Effector memory CD8-positive, alpha-beta T cell (primary cell): ENCODE results near the gene ABCB8.
A peak's percentile ranks its signal among the peaks of the same experiment; 100 is the strongest.
"Not testable (repeated sequence)": the region's sequence is repeated elsewhere in the genome, so short reads cannot be mapped to it uniquely, and the experiment has no call there.

Experiments
- ATAC-seq: fragments of 150-1000 bp; cut with Tn5 transposase; replicated peaks from 2 replicates; pipeline ENCODE4 v1.10.0; 2021; ENCODE audit warnings: mild to moderate bottlenecking, moderate library complexity
- DNase-seq, 3 experiments: peaks; one replicate each; pipeline ENCODE4 v3.0.0; 2021
- H3K27ac Mint-ChIP-seq, 2 donors: one replicate each; pipeline ENCODE4 v1.8.0; 2022; ENCODE audit warnings: mild to moderate bottlenecking in 2 of 2, mixed read lengths in 2 of 2, moderate library complexity in 2 of 2
- H3K27me3 Mint-ChIP-seq, 2 donors: one replicate each; pipeline ENCODE4 v1.8.0; 2022; ENCODE audit warnings: mixed read lengths in 2 of 2
- H3K36me3 Mint-ChIP-seq: one replicate; pipeline ENCODE4 v1.8.0; 2022; ENCODE audit warnings: mild to moderate bottlenecking, moderate library complexity, mixed read lengths; ENCODE audit not compliant: insufficient read depth
- H3K4me1 Mint-ChIP-seq, 2 donors: one replicate each; pipeline ENCODE4 v1.8.0; 2022; ENCODE audit warnings: low read depth in 2 of 2, mixed read lengths in 2 of 2
- H3K4me3 Mint-ChIP-seq, 2 donors: one replicate each; pipeline ENCODE4 v1.8.0; 2022; ENCODE audit warnings: mild to moderate bottlenecking in 2 of 2, mixed read lengths in 2 of 2, moderate library complexity in 2 of 2
- H3K9me3 Mint-ChIP-seq, 2 donors: one replicate each; pipeline ENCODE4 v1.8.0; 2022; ENCODE audit warnings: mixed read lengths in 2 of 2

ABCB8 gene

GRCh38 chr7:151023232-151023631 lies 5.0 kb upstream of the ABCB8 start:
- no peak overlapping the region for H3K27ac Mint-ChIP-seq
- peaks cover 8% of the 10 kb centered on the region for H3K36me3 Mint-ChIP-seq
- no peaks in the 10 kb centered on the region for H3K9me3 Mint-ChIP-seq
- H3K4me1 Mint-ChIP-seq: peaks cover 15 to 17% of the 10 kb centered on the region in 2 donors
- DNase-seq: no peak
- no peak overlapping the region for H3K4me3 Mint-ChIP-seq
- no peak for ATAC-seq
- peaks cover 40 to 52% of the 10 kb centered on the region in 2 donors for H3K27me3 Mint-ChIP-seq

GRCh38 chr7:151024435-151025056 lies 3.7 kb upstream of the ABCB8 start, which contains the start of gene ATG9B:
ATG9B (minus strand) TSS chr7:151024494; CDS start chr7:151024423, 71 bp downstream.
- peaks cover 16% of the 10 kb centered on the region for H3K36me3 Mint-ChIP-seq

DNA sequence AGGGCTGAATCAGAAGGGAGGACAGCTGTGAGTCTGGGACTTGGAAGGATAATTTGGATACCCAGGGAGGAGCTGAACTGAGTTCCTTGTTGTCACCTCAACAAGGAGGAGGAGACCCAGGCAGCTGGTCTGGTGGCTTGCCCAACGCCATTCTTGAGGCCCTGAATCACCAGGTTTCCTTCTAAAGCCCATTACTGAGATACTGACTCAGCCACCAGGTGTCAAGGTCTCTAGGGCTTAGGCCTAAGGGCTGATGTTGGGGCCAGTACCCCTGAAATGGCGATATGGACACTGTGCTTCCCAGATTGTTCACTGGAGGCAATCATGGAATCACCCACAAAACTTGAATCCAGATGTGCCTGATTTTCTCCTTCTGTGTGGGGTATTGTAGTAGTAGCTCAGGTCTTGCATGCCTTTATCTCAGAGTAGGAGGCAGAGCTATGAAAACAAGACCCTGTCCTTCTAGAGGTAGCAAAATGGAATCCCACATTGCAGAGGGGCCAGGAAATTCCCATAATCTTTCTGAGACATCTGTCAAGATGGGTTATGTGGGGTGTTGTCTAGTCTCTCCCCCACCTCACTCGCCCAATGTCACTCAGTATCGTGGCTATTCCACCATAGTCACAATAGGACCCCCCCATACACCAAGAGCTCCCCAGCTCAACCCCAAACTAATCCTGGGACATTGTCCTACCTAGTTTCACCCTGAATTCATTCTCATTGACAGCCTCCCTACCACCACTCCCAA lies 2.2 kb upstream of the ABCB8 start:
- H3K27ac Mint-ChIP-seq: peak overlapping the region; percentile 10 to 100
- H3K9me3 Mint-ChIP-seq: no peaks in the 10 kb centered on the region
- DNase-seq (no peak), ATAC-seq (no peak)
- H3K27me3 Mint-ChIP-seq: peaks cover 15 to 23% of the 10 kb centered on the region in 2 donors
- H3K4me1 Mint-ChIP-seq: peaks cover 16 to 17% of the 10 kb centered on the region in 2 donors
- no peak overlapping the region for H3K4me3 Mint-ChIP-seq
- H3K36me3 Mint-ChIP-seq: peaks cover 20% of the 10 kb centered on the region

More at GRCh38 chr7:151024435-151025056, 3.7 kb upstream of the ABCB8 start, which contains the start of gene ATG9B:
- peak within 1 kb of the TSS in 1 of 2 donors; percentile 66 for H3K27ac Mint-ChIP-seq
- peaks cover 13 to 16% of the 10 kb centered on the region in 2 donors for H3K4me1 Mint-ChIP-seq
- peaks cover 31 to 39% of the 10 kb centered on the region in 2 donors for H3K27me3 Mint-ChIP-seq
- ATAC-seq (no peak), DNase-seq (no peak)
- no peak within 1 kb of the TSS for H3K4me3 Mint-ChIP-seq
- H3K9me3 Mint-ChIP-seq: no peaks in the 10 kb centered on the region

GRCh38 chr7:151026771-151027727 lies 1.2 kb upstream of the ABCB8 start:
- ATAC-seq, DNase-seq, H3K9me3 Mint-ChIP-seq: not testable (repeated sequence)
- Mint-ChIP-seq H3K27ac (peak overlapping the region; percentile 99 to 100), H3K27me3 (peaks cover 7 to 14% of the 10 kb centered on the region in 2 donors), H3K4me3 (peak overlapping the region; percentile 85 to 93), H3K4me1 (peaks cover 17 to 23% of the 10 kb centered on the region in 2 donors), H3K36me3 (peaks cover 20% of the 10 kb centered on the region)

DNA sequence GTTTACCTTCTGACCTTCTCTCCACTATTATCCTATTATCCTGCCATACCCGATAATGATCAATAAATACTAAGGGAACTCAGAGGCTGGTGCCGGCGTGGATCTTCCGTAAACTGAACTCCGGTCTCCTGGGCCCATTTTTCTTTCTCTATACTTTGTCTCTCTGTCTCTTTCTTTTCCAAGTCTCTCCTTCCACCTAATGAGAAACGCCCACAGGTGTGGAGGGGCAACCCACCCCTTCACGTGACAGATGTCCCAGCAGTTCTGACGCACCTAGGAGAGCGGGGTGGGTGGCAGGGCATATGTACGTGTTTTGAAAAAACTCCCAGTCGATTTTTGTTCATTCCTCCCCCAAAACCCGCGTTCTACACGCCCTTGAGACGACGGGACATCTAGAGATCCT lies 521 bp upstream of the ABCB8 start:
- Mint-ChIP-seq H3K36me3 (peaks cover 20% of the 10 kb centered on the region), H3K4me1 (peaks cover 17 to 23% of the 10 kb centered on the region in 2 donors), H3K27ac (peak overlapping the region; percentile 99 to 100), H3K4me3 (peak overlapping the region; percentile 85 to 93)
- DNase-seq, H3K9me3 Mint-ChIP-seq, H3K27me3 Mint-ChIP-seq: not testable (repeated sequence)
- ATAC-seq: peak; percentile 22

- Mint-ChIP-seq H3K27me3 (no peaks in the 10 kb centered on the region), H3K9me3 (no peaks in the 10 kb centered on the region), H3K4me3 (peak overlapping the region; percentile 85 to 93), H3K4me1 (peaks cover 17 to 23% of the 10 kb centered on the region in 2 donors), H3K27ac (peak overlapping the region; percentile 99 to 100), H3K36me3 (peaks cover 23% of the 10 kb centered on the region)
- ATAC-seq (no peak), DNase-seq (no peak)
Observed at GRCh38 chr7:151028948-151029501, 775 bp downstream of the ABCB8 start.

- H3K9me3 Mint-ChIP-seq: no peaks in the 10 kb centered on the region
- no peak overlapping the region for H3K4me3 Mint-ChIP-seq
- peaks cover 23% of the 10 kb centered on the region for H3K36me3 Mint-ChIP-seq
- no peak for ATAC-seq
- H3K27me3 Mint-ChIP-seq: no peaks in the 10 kb centered on the region
- no peak for DNase-seq
- H3K4me1 Mint-ChIP-seq: peaks cover 17 to 23% of the 10 kb centered on the region in 2 donors
- no peak overlapping the region for H3K27ac Mint-ChIP-seq
Observed at GRCh38 chr7:151031011-151031410, 2.8 kb downstream of the ABCB8 start.

DNA sequence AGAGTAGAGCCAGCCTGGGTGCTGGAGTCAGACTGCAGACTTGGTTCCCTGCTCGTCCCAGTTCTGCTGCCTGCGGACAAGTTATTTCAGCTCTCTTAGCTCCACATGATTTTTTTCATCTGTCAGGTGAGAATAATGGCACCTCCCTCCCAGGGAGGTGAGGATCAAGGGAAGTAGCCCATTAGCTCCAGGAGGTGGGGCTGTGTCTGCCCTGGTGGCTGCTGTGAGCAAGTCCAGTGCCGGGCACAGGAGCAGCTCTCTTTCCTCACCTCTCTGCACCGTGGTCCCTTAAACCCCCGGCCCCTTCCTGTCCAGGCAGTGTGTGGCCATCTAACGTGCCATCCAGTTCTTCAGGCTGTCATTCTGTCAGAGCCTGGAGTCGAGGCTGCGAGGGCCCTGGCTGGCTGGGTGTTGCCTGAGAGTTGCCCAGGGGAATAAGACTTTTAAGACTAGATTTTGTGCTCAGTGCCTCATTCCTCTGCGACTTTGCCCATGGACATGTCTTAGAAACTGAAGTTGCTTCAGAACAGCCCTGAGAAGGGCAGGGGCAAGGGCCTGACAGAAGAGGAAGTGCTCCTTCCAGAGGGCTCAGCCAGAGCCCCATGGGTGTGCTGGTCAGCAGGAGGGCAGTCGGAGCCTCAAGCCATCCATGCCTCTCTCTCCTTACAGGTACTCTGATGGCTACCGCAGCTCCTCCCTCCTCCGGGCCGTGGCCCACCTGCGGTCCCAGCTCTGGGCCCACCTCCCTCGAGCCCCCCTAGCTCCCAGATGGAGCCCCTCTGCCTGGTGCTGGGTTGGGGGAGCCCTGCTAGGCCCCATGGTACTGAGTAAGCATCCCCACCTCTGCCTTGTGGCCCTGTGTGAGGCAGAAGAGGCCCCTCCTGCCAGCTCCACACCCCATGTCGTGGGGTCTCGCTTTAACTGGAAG lies 5.0 kb downstream of the ABCB8 start:
- H3K4me3 Mint-ChIP-seq: no peak overlapping the region
- no peaks in the 10 kb centered on the region for H3K27me3 Mint-ChIP-seq
- no peak for ATAC-seq
- H3K9me3 Mint-ChIP-seq: no peaks in the 10 kb centered on the region
- DNase-seq: no peak
- peaks cover 19% of the 10 kb centered on the region for H3K36me3 Mint-ChIP-seq
- no peak overlapping the region for H3K27ac Mint-ChIP-seq
- peaks cover 10 to 17% of the 10 kb centered on the region in 2 donors for H3K4me1 Mint-ChIP-seq

DNA sequence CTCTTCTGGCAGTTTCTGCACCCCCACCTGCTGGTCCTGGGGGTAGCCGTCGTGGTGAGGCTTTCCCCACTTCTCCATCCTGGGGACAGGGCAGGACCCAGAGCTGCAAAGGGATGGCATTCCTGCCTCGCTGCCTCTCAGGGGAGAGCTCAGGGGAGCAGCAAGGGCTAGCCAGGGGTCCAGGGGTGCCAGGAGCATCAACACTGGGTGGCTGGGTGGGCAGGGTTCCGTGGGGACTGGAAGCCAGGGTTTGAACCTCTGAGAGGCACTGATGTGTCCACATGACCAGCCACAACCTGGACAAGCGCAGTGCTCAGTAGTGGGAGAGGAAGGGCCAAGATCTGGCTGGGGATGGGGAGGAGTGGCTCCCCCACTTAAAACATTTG lies 5.6 kb downstream of the ABCB8 start:
- no peak overlapping the region for H3K4me3 Mint-ChIP-seq
- no peaks in the 10 kb centered on the region for H3K27me3 Mint-ChIP-seq
- no peak overlapping the region for H3K27ac Mint-ChIP-seq
- peaks cover 12% of the 10 kb centered on the region for H3K36me3 Mint-ChIP-seq
- DNase-seq: no peak
- peaks cover 6 to 13% of the 10 kb centered on the region in 2 donors for H3K4me1 Mint-ChIP-seq
- ATAC-seq: no peak
- H3K9me3 Mint-ChIP-seq: no peaks in the 10 kb centered on the region

DNA sequence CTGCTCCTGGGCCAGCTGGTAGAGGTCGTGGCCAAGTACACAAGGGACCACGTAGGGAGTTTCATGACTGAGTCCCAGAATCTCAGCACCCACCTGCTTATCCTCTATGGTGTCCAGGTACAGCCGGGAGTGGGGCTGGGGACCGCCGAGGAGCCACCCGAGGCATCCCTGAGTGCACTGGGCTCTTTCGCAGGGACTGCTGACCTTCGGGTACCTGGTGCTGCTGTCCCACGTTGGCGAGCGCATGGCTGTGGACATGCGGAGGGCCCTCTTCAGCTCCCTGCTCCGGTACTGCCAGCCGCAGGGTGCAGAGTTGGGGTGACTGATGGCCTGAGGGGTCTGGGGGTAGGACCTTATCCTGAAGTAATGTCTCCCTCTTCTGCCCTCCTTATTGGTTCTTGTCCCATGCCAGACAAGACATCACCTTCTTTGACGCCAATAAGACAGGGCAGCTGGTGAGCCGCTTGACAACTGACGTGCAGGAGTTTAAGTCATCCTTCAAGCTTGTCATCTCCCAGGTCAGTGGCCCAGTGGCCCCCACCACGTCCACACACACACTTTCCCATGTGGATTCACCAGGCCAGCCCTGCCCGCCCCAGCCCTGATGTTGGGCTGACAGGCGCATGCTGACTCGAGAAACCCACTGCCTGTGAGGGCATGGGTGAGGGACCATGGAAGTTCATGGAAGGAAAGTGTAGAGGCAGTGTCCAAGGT lies 6.2 kb downstream of the ABCB8 start:
- H3K27ac Mint-ChIP-seq: no peak overlapping the region
- H3K9me3 Mint-ChIP-seq: no peaks in the 10 kb centered on the region
- H3K4me3 Mint-ChIP-seq: no peak overlapping the region
- ATAC-seq (no peak), DNase-seq (no peak)
- no peaks in the 10 kb centered on the region for H3K27me3 Mint-ChIP-seq
- peaks cover 7 to 15% of the 10 kb centered on the region in 2 donors for H3K4me1 Mint-ChIP-seq
- H3K36me3 Mint-ChIP-seq: peaks cover 8% of the 10 kb centered on the region

DNA sequence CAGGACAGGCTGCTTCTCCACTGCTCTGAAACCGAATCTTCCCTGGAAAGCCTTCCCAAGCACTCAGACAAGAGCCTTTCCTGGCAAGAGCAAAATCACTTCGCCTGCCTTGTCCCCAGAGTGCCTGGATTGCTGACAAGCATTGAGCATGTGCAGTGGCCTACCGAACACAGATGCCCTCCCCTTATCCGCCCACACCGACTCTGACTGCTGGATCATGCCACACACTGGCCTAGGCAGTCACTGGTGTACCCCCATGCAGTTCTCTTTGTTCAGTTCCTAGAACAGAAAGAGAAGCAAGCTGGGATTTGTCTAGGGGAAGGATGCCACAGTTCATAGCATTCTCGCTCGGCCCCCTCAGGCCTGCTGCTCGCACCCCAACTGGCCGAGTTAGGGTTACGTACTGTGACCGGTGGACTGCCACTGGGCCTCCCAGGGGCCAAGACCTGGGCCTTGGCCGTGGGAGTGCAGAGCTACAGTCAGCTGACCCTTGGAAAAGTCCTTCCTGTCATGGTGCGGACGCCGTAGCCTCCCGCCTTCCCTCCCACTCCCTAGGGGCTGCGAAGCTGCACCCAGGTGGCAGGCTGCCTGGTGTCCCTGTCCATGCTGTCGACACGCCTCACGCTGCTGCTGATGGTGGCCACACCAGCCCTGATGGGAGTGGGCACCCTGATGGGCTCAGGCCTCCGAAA lies 6.9 kb downstream of the ABCB8 start:
- peak overlapping the region in 1 of 2 donors; percentile 66 for H3K27ac Mint-ChIP-seq

More for the DNA sequence above, 6.9 kb downstream of the ABCB8 start:
- ATAC-seq: no peak
- no peak overlapping the region for H3K4me3 Mint-ChIP-seq
- H3K27me3 Mint-ChIP-seq: no peaks in the 10 kb centered on the region
- peaks cover 2% of the 10 kb centered on the region for H3K36me3 Mint-ChIP-seq
- H3K9me3 Mint-ChIP-seq: no peaks in the 10 kb centered on the region
- DNase-seq: no peak
- peaks cover 9 to 15% of the 10 kb centered on the region in 2 donors for H3K4me1 Mint-ChIP-seq
